Ovary (tissue), 9 donors: ENCODE measurements around the gene CTNNA3. TPM values are rescaled to one million over a fixed set of nuclear protein-coding genes. Genes with fewer than 3 reads are reported as not detected.

ENCODE experiments used
- DNase-seq, 5 donors: peaks; one replicate each; pipeline ENCODE4 v3.0.0-alpha.2; 2019 to 2020
- H3K27ac ChIP-seq, 2 donors: fragments of 200-600 bp; one replicate each; pipeline versions ENCODE4 v1.5.1 to v1.8.0; 2019 to 2022
- H3K27me3 ChIP-seq: fragments of 200-600 bp; one replicate; pipeline ENCODE4 v1.8.0; 2022
- H3K36me3 ChIP-seq: fragments of 200-600 bp; sonication (generic); one replicate; pipeline ENCODE4 v1.5.1; 2019
- H3K4me1 ChIP-seq: one replicate; pipeline ENCODE4 v1.8.1; 2013; ENCODE audit warnings: mild to moderate bottlenecking, moderate library complexity; ENCODE audit not compliant: insufficient read depth
- H3K4me3 ChIP-seq: fragments of 200-600 bp; sonication (generic); one replicate; pipeline ENCODE4 v1.5.1; 2017
- H3K9me3 ChIP-seq, 2 donors: fragments of 200-600 bp in 1 of 2; sonication (generic) in 1 of 2; one replicate each; pipeline versions ENCODE4 v1.5.1 to v1.8.1; 2013 to 2019; ENCODE audit warnings: mild to moderate bottlenecking in 1 of 2, moderate library complexity in 1 of 2
- CTCF ChIP-seq, 3 donors: fragments of 450-650 bp in 2 of 3; fragments of 200-600 bp in 1 of 3; IDR thresholded peaks; one replicate each; pipeline versions ENCODE4 v1.5.1 to v1.8.0; 2016 to 2022; ENCODE audit warnings: antibody characterized with exemption in 3 of 3, mild to moderate bottlenecking in 1 of 3
- EP300 ChIP-seq: sonication (generic); formaldehyde crosslinking; IDR thresholded peaks from one replicate; pipeline ENCODE4 v1.6.1; 2017; ENCODE audit warnings: antibody characterized with exemption
- POLR2A ChIP-seq: fragments of 450-650 bp; IDR thresholded peaks from one replicate; pipeline ENCODE4 v1.6.1; 2017; ENCODE audit warnings: antibody characterized with exemption, mild to moderate bottlenecking, moderate library complexity
- WGBS, 3 donors: extraction: QIAGEN DNeasy Blood & Tissue Kit in 1 of 3; methylation state at CpG; one replicate each; pipeline versions ENCODE4 v1.1.5 to v1.1.7; 2013 to 2017; 5-methylcytosine and 5-hydroxymethylcytosine counted together
- intact Hi-C, 4 donors: fragments of 100-400 bp; cut with DNase I; formaldehyde crosslinking; loops; one replicate each; pipeline versions ENCODE4 v1.11.0 to v1.15.1; 2022 to 2023
- polyA plus RNA-seq, 2 donors: library from polyadenylated mRNA; stranded (reverse); fragments of 200-250 nt in 1 of 2; fragments of 350-450 nt in 1 of 2; fragmentation: Illumina TruSeq in 1 of 2; extraction: RNeasy Lipid Tissue Mini Kit (QIAGEN cat#74804) in 1 of 2; gene quantifications; one replicate each; pipeline ENCODE4 v1.2.3, GENCODE V29; 2013 to 2014
- total RNA-seq, 7 donors: library from RNA; depleted of rRNA in 2 of 7; stranded (reverse); fragments of >200 nt in 2 of 7; fragmentation: NEBNext Ultra II Directional in 3 of 7; extraction: Animal tissue kit (Norgen Biotek cat#: 25700) in 3 of 7; gene quantifications; one replicate each; pipeline versions ENCODE4 v1.1.0 to v1.2.4, GENCODE V29; 2016 to 2023
- donor health status: DM: no; HTN: no; CAD: no; lungs with moderate emphysema.
- donor health status: DM: no; HTN: no; CAD: no.
- donor health status: Bipolar disorder and iron deficiency.
- donor health status: DM: yes; HTN: yes; CAD: no.
- donor health status: DM: no; HTN: no; CAD: no.
- donor health status: DM: yes; HTN: yes; CAD: no.

Gene CTNNA3
- total and polyA plus RNA-seq, 9 donors, result 1.9 to 9.7 (median 4.0) TPM

- TF ChIP-seq POLR2A, result no peak
- no peak for TF ChIP-seq EP300
- TF ChIP-seq CTCF (IDR thresholded peaks at IDR 0.05), result no peak
- WGBS, 3 donors, result 31 to 56% (median 32%) methylated on average over 1 of the region's 1 CpG
- intact Hi-C loops, result no loop called here
Measured at GRCh38 chr10:66748217-66748616, 947.8 kb downstream of the CTNNA3 start.

GRCh38 chr10:66747451-66747850, 948.5 kb downstream of the CTNNA3 start:
- WGBS, 3 donors, result 33 to 56% (median 39%) methylated on average over 2 of the region's 2 CpGs
- no peaks in the 10 kb centered on the region for H3K36me3 ChIP-seq
- no peaks in the 10 kb centered on the region for H3K9me3 ChIP-seq
- H3K4me3 ChIP-seq, result no peak overlapping the region
- intact Hi-C loops, result no loop called here
- H3K27ac ChIP-seq, result no peak overlapping the region
- H3K4me1 ChIP-seq, result no peaks in the 10 kb centered on the region
- H3K27me3 ChIP-seq, result no peaks in the 10 kb centered on the region
- TF ChIP-seq CTCF (IDR thresholded peaks at IDR 0.05), result no peak
- no peak for TF ChIP-seq EP300
- TF ChIP-seq POLR2A, result no peak
- DNase-seq, result no peak

More at GRCh38 chr10:66748217-66748616, 947.8 kb downstream of the CTNNA3 start:
- no peak overlapping the region for H3K4me3 ChIP-seq
- H3K27ac ChIP-seq, result no peak overlapping the region
- no peak for DNase-seq
- no peaks in the 10 kb centered on the region for H3K4me1 ChIP-seq
- H3K27me3 ChIP-seq, result no peaks in the 10 kb centered on the region
- no peaks in the 10 kb centered on the region for H3K9me3 ChIP-seq
- H3K36me3 ChIP-seq, result no peaks in the 10 kb centered on the region

- no peaks in the 10 kb centered on the region for H3K9me3 ChIP-seq
- intact Hi-C loops, result no loop called here
- no peak overlapping the region for H3K4me3 ChIP-seq
- no peak for DNase-seq
- WGBS, 3 donors, result 47 to 89% (median 64%) methylated on average over 2 of the region's 2 CpGs
- H3K36me3 ChIP-seq, result no peaks in the 10 kb centered on the region
- no peaks in the 10 kb centered on the region for H3K27me3 ChIP-seq
- no peak overlapping the region for H3K27ac ChIP-seq
- TF ChIP-seq EP300 (no peak), CTCF (IDR thresholded peaks at IDR 0.05) (no peak), POLR2A (no peak)
- no peaks in the 10 kb centered on the region for H3K4me1 ChIP-seq
Measured at GRCh38 chr10:66746711-66747110, 949.3 kb downstream of the CTNNA3 start.

GRCh38 chr10:66746246-66746645, 949.7 kb downstream of the CTNNA3 start:
- TF ChIP-seq CTCF (IDR thresholded peaks at IDR 0.05), result no peak
- TF ChIP-seq POLR2A, result no peak
- no peak overlapping the region for H3K4me3 ChIP-seq
- no peak for DNase-seq
- H3K4me1 ChIP-seq, result no peaks in the 10 kb centered on the region
- intact Hi-C loops, result no loop called here
- no peaks in the 10 kb centered on the region for H3K36me3 ChIP-seq
- H3K9me3 ChIP-seq, result no peaks in the 10 kb centered on the region
- no peaks in the 10 kb centered on the region for H3K27me3 ChIP-seq
- no peak overlapping the region for H3K27ac ChIP-seq

GRCh38 chr10:66744915-66745314, 951.1 kb downstream of the CTNNA3 start:
- no peak overlapping the region for H3K4me3 ChIP-seq
- intact Hi-C loops, result no loop called here
- H3K27ac ChIP-seq, result no peak overlapping the region
- DNase-seq, result no peak
- no peaks in the 10 kb centered on the region for H3K27me3 ChIP-seq
- WGBS, 3 donors, result 87 to 93% (median 92%) methylated on average over 2 of the region's 2 CpGs
- no peaks in the 10 kb centered on the region for H3K4me1 ChIP-seq
- TF ChIP-seq CTCF (IDR thresholded peaks at IDR 0.05), result no peak
- TF ChIP-seq POLR2A, result no peak
- no peak for TF ChIP-seq EP300
- no peaks in the 10 kb centered on the region for H3K9me3 ChIP-seq
- H3K36me3 ChIP-seq, result no peaks in the 10 kb centered on the region
